Measurements from ENCODE around the gene ALOX12.
"Not testable (repeated sequence)": the region's sequence is repeated elsewhere in the genome, so short reads cannot be mapped to it uniquely, and the experiment has no call there.

ALOX12 gene

DNA sequence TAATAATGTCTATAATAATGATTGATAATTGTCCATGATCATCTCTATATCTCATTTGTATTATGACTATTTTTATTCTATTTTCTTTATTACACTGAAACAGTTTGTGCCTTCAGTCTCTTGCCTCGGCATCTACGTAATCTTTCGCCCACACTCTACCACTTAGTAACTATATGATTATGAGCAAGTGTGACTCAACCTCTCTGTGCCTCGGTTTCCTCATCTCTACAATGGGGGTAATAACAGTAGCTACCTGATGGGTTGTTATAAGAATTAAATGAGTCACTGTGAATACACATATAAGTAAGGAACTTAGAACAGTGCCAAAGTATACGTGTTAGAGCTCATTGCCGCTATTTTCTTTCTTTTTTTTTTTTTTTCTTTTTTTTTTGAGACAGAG is 51.7 kb downstream of the ALOX12 start:
- H3K27me3 ChIP-seq (ENCODE audit: insufficient read depth, low read length, poor library complexity, severe bottlenecking) = no peaks in the 10 kb centered on the region
- TF ChIP-seq EZH2phosphoT487 (IDR thresholded peaks at IDR 0.05; ENCODE audit: borderline replicate concordance) = no peak
- TF ChIP-seq CTCF (conservative IDR thresholded peaks at IDR 0.05; ENCODE audit: low read length) = no peak
- H3K9me2 ChIP-seq (replicated peaks; ENCODE audit: low read depth, low read length) = no peaks in the 10 kb centered on the region
- H3K36me3 ChIP-seq (ENCODE audit: insufficient read depth, low read length) = no peaks in the 10 kb centered on the region
- peaks cover 11% of the 10 kb centered on the region for H3K4me1 ChIP-seq (ENCODE audit: insufficient read depth, low read length, poor library complexity, severe bottlenecking)
- H3K9ac ChIP-seq (ENCODE audit: low read depth, low read length, poor library complexity, severe bottlenecking) = no peak overlapping the region
- H4K20me1 ChIP-seq (ENCODE audit: insufficient read depth, low read length, poor library complexity, severe bottlenecking) = no peaks in the 10 kb centered on the region
- H3K4me2 ChIP-seq (ENCODE audit: low read depth, low read length, poor library complexity, severe bottlenecking) = no peak overlapping the region
- H3K9me3 ChIP-seq (ENCODE audit: insufficient read depth, low read depth, low read length) = no peaks in the 10 kb centered on the region
- H2AFZ ChIP-seq (ENCODE audit: low read length) = no peak overlapping the region
- H3K4me3 ChIP-seq (ENCODE audit: low read length, poor library complexity, severe bottlenecking) = no peak overlapping the region
- H3F3A ChIP-seq (ENCODE audit: low read depth) = no peaks in the 10 kb centered on the region
- H3K79me2 ChIP-seq (ENCODE audit: insufficient read depth, low read length) = no peaks in the 10 kb centered on the region

- H2AFZ ChIP-seq (ENCODE audit: low read length) = no peak overlapping the region
- H3K9me2 ChIP-seq (replicated peaks; ENCODE audit: low read depth, low read length) = no peaks in the 10 kb centered on the region
- no peak overlapping the region for H3K4me3 ChIP-seq (ENCODE audit: low read length, poor library complexity, severe bottlenecking)
- no peaks in the 10 kb centered on the region for H4K20me1 ChIP-seq (ENCODE audit: insufficient read depth, low read length, poor library complexity, severe bottlenecking)
- H3K9me3 ChIP-seq (ENCODE audit: insufficient read depth, low read depth, low read length) = no peaks in the 10 kb centered on the region
- no peaks in the 10 kb centered on the region for H3K36me3 ChIP-seq (ENCODE audit: insufficient read depth, low read length)
- peaks cover 11% of the 10 kb centered on the region for H3K4me1 ChIP-seq (ENCODE audit: insufficient read depth, low read length, poor library complexity, severe bottlenecking)
- TF ChIP-seq EZH2phosphoT487 (IDR thresholded peaks at IDR 0.05; ENCODE audit: borderline replicate concordance) = no peak
- no peak for TF ChIP-seq CTCF (conservative IDR thresholded peaks at IDR 0.05; ENCODE audit: low read length)
- H3K27me3 ChIP-seq (ENCODE audit: insufficient read depth, low read length, poor library complexity, severe bottlenecking) = no peaks in the 10 kb centered on the region
- no peaks in the 10 kb centered on the region for H3F3A ChIP-seq (ENCODE audit: low read depth)
- no peak overlapping the region for H3K9ac ChIP-seq (ENCODE audit: low read depth, low read length, poor library complexity, severe bottlenecking)
- no peak overlapping the region for H3K4me2 ChIP-seq (ENCODE audit: low read depth, low read length, poor library complexity, severe bottlenecking)
- no peaks in the 10 kb centered on the region for H3K79me2 ChIP-seq (ENCODE audit: insufficient read depth, low read length)
Observed at GRCh38 chr17:7048968-7049367, 53.1 kb downstream of the ALOX12 start.

GRCh38 chr17:7050583-7050982 is 54.7 kb downstream of the ALOX12 start:
- H3K9me3 ChIP-seq (ENCODE audit: insufficient read depth, low read depth, low read length); H3F3A ChIP-seq (ENCODE audit: low read depth); H3K9ac ChIP-seq (ENCODE audit: low read depth, low read length, poor library complexity, severe bottlenecking); H3K79me2 ChIP-seq (ENCODE audit: insufficient read depth, low read length); H3K36me3 ChIP-seq (ENCODE audit: insufficient read depth, low read length); H3K4me2 ChIP-seq (ENCODE audit: low read depth, low read length, poor library complexity, severe bottlenecking); H2AFZ ChIP-seq (ENCODE audit: low read length); H3K27me3 ChIP-seq (ENCODE audit: insufficient read depth, low read length, poor library complexity, severe bottlenecking); H3K9me2 ChIP-seq (replicated peaks; ENCODE audit: low read depth, low read length); H4K20me1 ChIP-seq (ENCODE audit: insufficient read depth, low read length, poor library complexity, severe bottlenecking); H3K4me3 ChIP-seq (ENCODE audit: low read length, poor library complexity, severe bottlenecking): not testable (repeated sequence)
- H3K4me1 ChIP-seq (ENCODE audit: insufficient read depth, low read length, poor library complexity, severe bottlenecking) = peaks cover 11% of the 10 kb centered on the region

GRCh38 chr17:7056386-7056785 is 60.5 kb downstream of the ALOX12 start:
- H3K9me3 ChIP-seq (ENCODE audit: insufficient read depth, low read depth, low read length) = no peaks in the 10 kb centered on the region
- TF ChIP-seq CTCF (conservative IDR thresholded peaks at IDR 0.05; ENCODE audit: low read length) = no peak
- TF ChIP-seq EZH2phosphoT487 (IDR thresholded peaks at IDR 0.05; ENCODE audit: borderline replicate concordance) = no peak
- no peaks in the 10 kb centered on the region for H3K27me3 ChIP-seq (ENCODE audit: insufficient read depth, low read length, poor library complexity, severe bottlenecking)
- H3K79me2 ChIP-seq (ENCODE audit: insufficient read depth, low read length) = no peaks in the 10 kb centered on the region
- H3K4me1 ChIP-seq (ENCODE audit: insufficient read depth, low read length, poor library complexity, severe bottlenecking) = no peaks in the 10 kb centered on the region
- no peak overlapping the region for H3K4me3 ChIP-seq (ENCODE audit: low read length, poor library complexity, severe bottlenecking)
- no peak overlapping the region for H3K4me2 ChIP-seq (ENCODE audit: low read depth, low read length, poor library complexity, severe bottlenecking)
- H3F3A ChIP-seq (ENCODE audit: low read depth) = no peaks in the 10 kb centered on the region
- no peaks in the 10 kb centered on the region for H3K9me2 ChIP-seq (replicated peaks; ENCODE audit: low read depth, low read length)
- H4K20me1 ChIP-seq (ENCODE audit: insufficient read depth, low read length, poor library complexity, severe bottlenecking) = no peaks in the 10 kb centered on the region
- 0 out of 2 replicates have a peak overlapping the region, but pooled peaks have one; percentile 23 for H2AFZ ChIP-seq (ENCODE audit: low read length)
- H3K36me3 ChIP-seq (ENCODE audit: insufficient read depth, low read length) = no peaks in the 10 kb centered on the region
- no peak overlapping the region for H3K9ac ChIP-seq (ENCODE audit: low read depth, low read length, poor library complexity, severe bottlenecking)

All from Loucy (cell line).